UCSD-AML1 (cell line): ENCODE data around the gene ZNF628.

Experiments used
- DNase-seq: peaks from one replicate; lab custom pipeline; 2025; ENCODE audit not compliant: unreplicated experiment; lab: John Stamatoyannopoulos, UW

ZNF628 gene

DNA sequence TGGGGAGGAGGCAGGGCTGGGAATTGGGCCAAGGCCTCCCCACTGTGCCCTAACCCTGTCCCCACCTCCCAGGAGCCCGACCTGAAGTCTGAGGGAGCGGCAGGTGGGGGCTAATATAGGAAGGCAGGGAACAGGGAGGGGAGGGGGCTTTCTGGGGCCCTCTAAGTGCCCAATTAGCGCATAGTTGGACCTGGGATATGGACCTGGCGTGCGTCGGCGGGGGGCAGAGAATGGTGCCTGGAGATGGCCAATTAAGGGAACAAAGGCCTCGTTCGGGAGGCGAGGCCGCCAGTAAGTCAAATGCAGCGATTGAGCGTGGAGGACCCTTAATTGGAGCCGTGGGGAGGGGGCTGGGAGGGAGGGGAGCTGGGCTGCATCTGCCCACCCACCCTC lies 11.8 kb upstream of the ZNF628 start, which contains the start of gene C19orf85:
Gene C19orf85, minus strand, starts transcription at position 90 of the 393 bp plus-strand sequence. CDS start 197 bp downstream, outside the sequence.
- no peak for DNase-seq

DNA sequence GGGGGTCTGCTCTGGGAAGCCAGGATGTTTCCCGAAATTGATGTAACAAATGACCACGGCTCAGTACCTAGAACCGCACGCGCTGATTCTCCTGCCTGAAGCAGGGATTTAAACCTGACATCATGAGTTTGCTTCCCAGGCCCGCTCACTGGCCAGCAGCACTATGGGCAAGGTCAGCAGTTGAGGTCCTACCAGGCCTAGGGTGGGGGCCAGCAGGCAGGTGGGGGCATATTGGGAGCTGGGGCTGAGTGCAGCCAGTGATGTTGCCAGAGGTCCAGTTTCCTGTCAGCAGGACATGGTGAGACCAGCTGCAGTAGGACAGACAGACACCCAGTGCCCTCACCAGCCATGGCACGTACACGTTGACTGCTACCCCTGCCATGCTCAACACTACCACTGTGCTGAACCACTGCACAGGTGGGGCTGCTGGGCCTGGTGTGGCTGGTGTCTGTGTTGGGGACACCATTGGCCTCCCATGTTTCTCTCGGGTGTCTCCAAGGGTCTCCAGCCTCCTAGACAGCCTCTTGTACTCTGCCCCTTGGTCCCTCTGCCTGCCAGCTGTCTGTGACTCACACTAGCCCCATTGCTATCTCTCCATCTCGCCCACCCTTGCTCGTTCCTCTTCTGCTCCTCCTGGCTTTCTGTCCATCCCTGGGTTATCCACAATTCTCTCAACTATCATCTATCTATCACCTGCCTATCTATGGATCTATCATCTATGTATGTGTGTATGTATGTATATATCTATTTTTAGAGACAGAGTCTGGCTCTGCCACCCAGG lies 10.8 kb upstream of the ZNF628 start:
- no peak for DNase-seq

DNA sequence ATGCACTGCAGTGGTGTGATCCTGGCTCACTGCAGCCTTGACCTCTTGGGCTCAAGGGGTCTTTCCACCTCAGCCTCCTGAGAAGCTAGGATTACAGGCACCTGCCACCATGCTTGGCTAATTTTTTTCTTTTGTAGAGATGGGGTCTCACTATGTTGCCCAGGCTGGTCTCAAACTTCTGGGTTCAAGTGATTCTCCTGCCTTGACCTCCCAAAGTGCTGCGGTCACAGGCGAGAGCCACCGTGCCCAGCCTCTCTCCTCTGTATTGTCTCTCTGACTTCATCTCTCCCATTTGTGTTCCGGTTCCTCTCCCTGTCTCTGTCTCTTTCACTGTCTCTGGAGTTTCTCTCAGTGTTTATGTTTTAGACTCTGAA lies 10.2 kb upstream of the ZNF628 start:
- DNase-seq = no peak

DNA sequence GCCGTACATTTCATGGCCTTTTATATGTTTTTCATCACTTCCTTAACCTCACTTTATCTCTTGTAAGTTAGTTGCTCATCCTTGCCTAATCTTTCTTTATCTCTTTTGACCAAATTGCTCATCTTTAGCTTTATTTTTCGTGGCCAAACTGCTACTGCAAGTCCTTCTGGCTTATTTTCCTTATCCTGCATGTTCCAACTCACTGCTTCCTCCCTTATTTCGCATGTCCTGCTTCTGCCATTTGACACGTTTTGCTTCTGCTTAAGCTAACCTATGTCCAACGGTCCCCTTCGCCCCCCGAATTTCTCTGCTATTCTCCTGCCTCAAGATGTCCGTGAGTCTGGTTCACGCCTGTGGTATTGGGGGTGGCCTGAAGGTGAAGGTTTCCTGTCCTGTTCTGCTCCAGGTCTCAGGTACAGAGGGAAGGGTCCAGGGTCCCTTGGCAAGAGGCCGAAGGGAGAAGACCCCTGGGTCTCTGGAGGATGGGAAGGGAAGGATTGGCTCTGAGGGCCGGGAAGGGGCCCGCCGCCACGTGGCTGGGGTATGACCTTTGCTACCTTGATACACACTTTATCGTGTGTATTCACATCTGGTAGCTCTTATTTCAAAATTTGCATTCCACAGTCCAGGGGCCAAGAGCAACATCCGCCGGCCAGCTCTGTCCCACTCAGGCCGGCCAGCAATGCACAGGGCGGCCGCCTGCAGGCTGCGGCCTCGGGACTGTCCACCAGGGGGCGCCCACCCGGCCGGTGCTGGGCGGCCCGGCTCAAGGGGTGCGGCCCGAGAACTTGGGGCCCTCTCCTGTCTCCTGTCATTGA lies 9.0 kb upstream of the ZNF628 start:
- DNase-seq = peak; percentile 61

DNA sequence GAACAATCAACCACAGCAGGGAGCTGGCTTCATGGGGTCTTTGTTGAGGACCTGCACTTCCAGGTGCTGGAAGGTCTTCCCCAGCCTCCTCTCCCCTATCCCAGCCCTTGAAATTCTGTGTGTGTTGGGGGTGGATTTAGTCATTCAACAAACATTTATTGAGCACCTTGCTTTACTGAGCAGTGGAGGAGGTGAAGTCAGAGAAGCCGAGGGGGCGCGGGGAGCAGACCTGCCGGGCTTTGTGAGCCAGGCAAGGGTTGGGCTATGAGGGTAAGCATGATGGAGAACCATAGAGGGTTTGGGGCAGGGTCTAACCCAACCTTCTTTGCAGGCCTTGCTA lies 8.4 kb upstream of the ZNF628 start:
- DNase-seq = no peak

DNA sequence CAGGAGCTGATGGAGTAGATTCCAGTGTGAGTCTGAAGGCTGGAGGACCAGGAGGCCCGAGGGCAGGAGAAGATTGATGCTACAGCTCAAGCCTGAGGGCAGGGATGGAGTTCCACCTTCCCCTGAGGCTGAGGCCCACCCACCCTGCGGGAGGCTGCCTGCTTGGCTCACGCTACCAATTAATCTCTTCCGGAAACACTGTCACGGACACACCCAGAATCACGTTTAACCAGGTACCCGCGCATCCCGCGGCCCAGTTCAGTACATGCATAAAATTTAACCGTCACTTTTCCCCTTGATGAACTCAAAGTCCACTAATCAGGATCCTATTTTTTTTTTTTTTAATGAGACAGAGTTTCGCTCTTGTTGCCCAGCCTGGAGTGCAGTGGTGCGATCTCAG lies 5.2 kb upstream of the ZNF628 start:
- DNase-seq = no peak

DNA sequence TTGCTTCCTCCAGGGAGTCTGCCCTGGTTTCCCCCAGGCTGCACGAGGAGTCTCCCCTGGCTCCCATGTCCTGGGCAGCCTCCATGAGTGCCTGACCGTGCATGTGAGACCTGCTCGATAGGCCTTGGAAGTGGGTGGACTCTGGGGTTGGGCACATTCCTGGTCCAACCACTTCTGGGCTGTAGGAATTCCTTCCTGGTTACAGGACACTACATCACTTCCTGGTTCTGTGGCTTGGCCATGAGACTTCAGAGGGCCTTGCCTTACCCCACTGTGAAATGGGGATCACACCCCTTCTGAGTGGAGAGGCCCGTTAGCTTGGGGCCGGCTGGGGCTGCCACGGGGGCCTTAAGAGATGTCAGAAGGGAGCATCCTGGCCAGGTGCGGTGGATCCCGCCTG lies 4.0 kb upstream of the ZNF628 start:
- DNase-seq = no peak

DNA sequence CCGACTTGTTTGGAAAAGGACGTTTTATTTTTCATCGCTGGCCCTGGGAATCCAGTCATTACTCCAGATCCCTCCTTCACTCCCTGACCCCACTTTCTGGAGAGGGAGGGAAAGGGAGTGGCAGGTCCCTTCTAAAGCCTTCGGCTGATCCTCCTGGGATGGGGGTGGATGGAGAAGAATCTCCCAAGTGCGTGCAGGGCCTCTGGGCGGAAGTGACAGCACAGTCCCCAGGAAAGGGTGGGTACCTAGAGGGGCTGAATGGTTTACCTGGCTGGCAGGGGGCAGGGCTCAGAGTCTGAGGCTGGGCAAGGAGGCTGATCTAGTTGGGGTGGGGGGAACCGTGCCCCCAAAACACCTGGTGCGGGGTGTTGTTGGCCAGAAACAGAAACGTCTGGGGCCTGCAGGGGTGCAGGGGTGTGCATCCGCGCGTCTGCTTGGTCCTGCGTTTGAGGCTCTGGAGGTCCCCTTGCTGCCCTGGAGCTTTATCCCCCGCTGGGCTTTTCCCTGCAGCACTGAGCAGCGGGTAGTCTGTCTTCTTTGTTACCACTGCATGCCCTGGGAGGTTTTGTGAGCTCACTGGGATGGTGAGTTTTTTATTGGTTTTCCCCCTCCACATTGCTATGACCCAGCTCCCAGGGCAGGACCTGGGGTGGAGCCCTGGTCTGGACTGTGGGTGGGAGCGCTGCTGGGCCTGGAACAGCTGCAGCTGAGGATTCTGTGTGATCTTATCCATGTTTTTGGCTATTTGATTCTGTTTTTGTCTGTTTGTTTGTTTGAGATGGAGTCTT lies 3.0 kb upstream of the ZNF628 start:
- DNase-seq = no peak

DNA sequence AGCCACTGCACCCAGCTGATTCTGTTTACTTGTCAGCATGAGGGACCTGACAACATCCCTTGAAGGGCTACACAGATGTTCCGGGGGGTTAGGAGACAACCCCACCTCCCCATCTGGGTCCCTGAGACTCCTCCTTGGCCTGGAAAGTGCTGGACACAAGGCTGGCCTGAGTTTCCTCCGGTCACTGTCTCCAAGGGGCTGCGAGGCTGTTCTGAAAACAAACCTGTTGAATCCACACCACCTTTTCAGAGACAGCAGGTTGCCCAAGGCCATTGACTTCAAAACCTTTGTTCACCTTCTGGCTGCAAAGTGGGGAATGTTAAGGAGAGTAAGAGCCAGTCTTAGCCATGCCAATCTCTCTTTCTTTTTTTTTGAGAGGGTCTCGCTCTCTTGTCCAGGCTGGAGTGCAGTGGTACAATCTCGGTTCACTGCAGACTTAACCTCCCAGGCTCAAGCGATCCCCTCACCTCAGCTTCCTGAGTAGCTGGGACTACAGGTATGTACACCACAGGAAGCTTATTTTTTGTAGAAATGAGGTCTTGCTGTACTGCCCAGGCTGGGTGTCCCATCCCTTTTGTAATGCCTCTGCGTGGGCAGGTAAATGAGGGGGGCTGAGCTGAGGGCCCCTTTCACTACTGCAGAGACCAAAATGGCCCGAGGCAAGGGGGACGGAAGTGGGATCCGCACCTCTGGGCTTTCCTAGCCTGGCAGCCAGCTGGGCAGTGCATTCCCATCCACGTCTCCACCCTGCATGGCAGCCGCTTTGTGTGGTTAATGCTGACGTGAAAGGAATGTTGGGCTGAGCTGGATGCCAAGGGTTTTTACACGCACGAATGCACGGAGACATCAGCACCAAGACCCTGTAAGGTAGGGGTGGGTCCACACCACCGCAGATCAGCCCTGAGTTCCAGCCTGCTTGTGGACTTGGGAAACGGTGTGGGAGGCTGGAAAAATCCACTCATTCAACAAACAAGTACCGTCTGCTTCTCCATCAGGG lies 1.9 kb upstream of the ZNF628 start:
- no peak for DNase-seq

DNA sequence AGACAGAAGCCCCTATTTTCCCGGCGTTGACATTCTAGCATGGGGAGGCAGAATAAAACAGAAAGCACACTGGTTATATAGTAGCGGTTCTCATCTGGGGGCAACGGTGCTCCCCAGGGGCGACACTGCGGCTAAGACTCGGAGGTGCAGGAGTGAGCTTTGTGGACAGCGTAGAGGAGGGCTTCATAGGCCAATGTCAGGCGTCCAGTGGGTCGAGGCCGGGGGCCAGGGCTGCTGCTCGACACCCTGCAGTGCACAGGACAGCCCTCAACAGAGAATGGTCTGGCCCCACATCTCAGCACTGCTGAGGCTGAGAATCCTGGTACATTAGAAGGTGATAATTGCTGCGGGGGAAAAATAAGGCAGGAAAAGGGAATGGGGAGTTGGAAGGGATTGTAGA lies 1.5 kb downstream of the ZNF628 start:
- DNase-seq = no peak

DNA sequence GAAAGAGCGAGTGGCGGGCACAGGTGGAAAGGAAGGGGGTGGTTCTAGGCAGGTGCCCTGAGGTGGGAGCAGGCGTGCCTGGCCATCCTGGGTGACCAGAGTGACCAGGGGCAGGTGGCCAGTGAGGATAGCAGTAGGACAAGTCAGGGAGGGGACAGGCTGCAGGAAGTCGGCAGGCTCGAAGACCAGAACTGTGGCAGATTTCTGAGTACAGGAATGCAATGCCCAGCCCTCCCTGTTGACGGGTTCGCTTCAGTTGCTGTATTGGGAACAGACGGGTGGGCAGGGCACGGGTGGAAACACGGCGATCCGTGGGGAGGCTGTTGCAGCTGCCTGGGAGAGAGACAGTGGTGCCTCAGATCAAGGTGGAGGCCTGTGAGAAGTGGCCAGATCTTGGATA lies 1.9 kb downstream of the ZNF628 start:
- no peak for DNase-seq

DNA sequence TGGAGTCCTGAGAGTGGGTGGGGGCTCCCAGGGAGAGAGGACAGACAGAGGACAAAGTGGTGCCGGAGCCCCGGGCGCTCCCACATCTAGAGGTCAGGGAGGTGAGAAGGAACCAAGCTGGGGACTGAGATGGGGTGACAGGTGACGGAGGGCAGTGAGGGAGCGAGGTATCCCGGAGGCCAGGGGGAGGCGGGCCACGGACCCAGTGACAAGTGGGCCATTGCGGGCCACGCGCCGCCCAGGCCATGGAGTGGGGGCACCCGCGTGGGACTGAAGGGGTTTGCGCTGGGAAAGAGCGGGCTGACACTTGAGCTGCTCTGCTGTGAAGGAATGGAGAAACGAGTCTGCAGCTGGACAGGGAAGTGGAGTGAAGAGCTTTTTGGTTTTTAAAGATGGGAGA lies 2.6 kb downstream of the ZNF628 start:
- no peak for DNase-seq

DNA sequence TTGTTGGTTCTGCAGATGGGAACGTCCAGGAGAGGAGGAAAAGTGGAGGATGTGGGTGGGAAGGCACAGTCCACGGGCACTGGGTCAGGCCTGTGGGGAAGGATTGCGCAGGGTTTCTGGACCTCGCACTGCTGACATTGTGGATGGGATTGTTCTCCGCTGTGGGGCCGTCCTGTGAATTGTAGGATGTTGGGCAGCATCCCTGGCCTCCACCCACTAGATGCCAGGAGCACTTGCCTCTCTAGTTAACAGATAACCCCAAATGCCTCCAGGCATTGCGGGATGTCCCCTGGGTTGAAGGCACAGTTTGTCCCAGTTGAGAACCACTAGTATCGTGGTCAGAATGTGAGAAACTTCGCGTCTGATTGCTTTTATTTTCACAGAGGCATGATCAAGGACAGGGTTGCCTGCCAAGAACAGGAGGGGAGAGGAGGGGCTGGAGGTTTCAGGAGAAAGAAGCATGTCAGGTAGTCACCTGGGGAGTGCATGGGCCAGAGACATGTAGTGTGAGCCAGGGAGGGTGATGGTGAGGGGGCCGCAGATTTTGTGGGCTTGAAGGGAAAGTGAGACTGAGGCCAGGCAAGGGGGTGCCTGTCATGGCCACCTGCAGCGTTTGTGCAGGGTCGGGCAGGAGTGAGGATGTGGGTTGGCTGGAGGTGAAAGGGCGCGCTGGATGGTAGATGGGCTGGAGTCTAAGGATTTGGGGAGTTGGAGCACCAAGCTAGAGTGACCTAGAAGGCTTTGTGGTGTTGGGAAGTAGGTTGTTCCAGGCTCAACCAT lies 3.2 kb downstream of the ZNF628 start:
- no peak for DNase-seq

DNA sequence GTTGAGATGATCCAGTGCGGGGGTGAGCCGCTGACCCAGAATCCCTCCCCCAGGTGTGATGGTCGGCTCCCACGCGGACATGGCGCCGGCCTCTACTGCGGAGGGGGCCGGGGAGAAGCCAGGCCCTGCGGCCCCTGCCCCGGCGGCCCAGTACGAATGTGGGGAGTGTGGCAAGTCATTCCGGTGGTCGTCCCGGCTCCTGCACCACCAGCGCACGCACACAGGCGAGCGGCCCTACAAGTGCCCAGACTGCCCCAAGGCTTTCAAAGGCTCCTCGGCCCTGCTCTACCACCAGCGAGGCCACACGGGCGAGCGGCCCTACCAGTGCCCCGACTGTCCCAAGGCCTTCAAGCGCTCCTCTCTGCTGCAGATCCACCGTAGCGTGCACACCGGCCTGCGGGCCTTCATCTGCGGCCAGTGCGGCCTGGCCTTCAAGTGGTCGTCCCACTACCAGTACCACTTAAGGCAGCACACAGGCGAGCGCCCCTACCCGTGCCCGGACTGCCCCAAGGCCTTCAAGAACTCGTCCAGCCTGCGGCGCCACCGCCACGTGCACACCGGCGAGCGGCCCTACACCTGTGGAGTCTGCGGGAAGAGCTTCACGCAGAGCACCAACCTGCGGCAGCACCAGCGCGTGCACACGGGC lies 4.9 kb downstream of the ZNF628 start:
- no peak for DNase-seq

DNA sequence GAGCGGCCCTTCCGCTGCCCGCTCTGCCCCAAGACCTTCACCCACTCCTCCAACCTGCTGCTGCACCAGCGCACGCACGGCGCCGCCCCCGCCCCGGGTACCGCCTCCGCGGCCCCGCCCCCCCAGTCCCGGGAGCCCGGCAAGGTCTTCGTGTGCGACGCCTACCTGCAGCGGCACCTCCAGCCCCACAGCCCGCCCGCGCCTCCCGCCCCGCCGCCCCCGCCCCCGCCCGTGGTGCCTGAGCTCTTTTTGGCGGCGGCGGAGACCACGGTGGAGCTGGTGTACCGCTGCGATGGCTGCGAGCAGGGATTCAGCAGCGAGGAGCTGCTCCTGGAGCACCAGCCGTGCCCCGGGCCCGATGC lies 5.4 kb downstream of the ZNF628 start:
- no peak for DNase-seq

DNA sequence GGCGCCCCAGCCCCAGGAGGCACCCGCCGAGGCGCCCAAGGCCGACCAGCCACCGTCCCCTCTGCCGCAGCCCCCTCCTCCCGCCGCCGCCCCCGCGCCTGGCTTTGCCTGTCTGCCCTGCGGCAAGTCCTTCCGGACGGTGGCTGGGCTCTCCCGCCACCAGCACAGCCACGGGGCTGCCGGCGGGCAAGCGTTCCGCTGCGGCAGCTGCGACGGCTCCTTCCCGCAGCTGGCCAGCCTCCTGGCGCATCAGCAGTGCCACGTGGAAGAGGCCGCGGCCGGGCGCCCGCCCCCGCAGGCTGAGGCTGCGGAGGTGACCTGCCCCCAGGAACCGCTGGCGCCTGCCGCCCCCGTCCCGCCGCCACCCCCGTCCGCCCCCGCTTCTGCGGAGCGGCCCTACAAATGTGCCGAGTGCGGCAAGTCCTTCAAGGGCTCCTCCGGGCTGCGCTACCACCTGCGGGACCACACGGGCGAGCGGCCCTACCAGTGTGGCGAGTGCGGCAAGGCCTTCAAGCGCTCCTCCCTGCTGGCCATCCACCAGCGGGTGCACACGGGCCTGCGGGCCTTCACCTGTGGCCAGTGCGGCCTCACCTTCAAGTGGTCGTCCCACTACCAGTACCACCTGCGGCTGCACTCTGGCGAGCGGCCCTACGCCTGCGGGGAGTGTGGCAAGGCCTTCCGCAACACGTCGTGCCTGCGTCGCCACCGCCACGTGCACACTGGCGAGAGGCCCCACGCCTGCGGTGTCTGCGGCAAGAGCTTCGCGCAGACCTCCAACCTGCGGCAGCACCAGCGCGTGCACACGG lies 5.9 kb downstream of the ZNF628 start:
- no peak for DNase-seq

DNA sequence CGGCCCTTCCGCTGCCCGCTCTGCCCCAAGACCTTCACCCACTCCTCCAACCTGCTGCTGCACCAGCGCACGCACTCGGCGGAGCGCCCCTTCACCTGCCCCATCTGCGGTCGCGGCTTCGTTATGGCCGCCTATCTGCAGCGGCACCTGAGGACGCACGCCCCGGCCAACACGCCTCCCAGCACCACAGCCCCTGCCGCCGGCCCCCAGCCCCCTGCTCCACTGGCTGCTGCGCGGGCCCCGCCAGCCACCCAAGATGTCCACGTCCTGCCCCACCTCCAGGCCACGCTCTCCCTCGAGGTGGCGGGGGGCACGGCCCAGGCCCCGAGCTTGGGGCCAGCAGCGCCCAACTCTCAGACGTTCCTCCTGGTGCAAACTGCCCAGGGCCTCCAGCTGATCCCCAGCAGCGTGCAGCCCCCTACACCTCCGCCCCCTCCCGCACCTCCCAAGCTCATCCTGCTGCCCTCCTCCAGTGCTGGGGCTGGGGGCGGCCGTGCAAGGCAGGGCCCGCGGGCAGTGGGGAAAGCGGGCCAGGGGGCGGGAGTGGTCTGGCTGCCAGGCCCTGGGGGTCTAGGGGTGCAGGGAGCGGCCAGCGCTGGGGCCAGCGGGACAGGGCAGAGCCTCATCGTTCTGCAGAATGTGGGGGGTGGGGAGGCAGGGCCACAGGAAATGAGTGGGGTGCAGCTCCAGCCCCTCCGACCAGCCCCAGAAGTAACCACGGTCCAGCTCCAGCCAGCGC lies 6.7 kb downstream of the ZNF628 start:
- DNase-seq = no peak
